GM19467 (cell line): ENCODE results near the gene PTPN21.

ENCODE experiments used
- ATAC-seq: cut with Tn5 transposase; IDR thresholded peaks from one replicate; pipeline ENCODE4 v1.9.1; 2021; ENCODE audit warnings: mild to moderate bottlenecking, moderate library complexity; ENCODE audit not compliant: unreplicated experiment

PTPN21 gene

GRCh38 chr14:88507208-88507607 lies 47.6 kb downstream of the PTPN21 start:
- ATAC-seq, result no peak

GRCh38 chr14:88505621-88506020 lies 49.2 kb downstream of the PTPN21 start:
- no peak for ATAC-seq

GRCh38 chr14:88504602-88505001 lies 50.2 kb downstream of the PTPN21 start:
- ATAC-seq, result no peak

GRCh38 chr14:88503754-88504406 lies 50.9 kb downstream of the PTPN21 start:
- no peak for ATAC-seq

- ATAC-seq, result no peak
Observed at GRCh38 chr14:88502740-88503139, 52.1 kb downstream of the PTPN21 start.

- no peak for ATAC-seq
Observed at GRCh38 chr14:88500611-88501010, 54.2 kb downstream of the PTPN21 start.

GRCh38 chr14:88499225-88499624 lies 55.6 kb downstream of the PTPN21 start:
- ATAC-seq, result no peak

- no peak for ATAC-seq
Observed at GRCh38 chr14:88496414-88496813, 58.4 kb downstream of the PTPN21 start.

- no peak for ATAC-seq
Observed at GRCh38 chr14:88493392-88494185, 61.2 kb downstream of the PTPN21 start.

GRCh38 chr14:88492272-88493089 lies 62.3 kb downstream of the PTPN21 start:
- ATAC-seq, result peak; percentile 82

- no peak for ATAC-seq
Observed at GRCh38 chr14:88490168-88490567, 64.6 kb downstream of the PTPN21 start.

- ATAC-seq, result no peak
Observed at GRCh38 chr14:88488897-88489296, 65.9 kb downstream of the PTPN21 start.

GRCh38 chr14:88488081-88488480 lies 66.7 kb downstream of the PTPN21 start:
- ATAC-seq, result no peak

- ATAC-seq, result no peak
Observed at GRCh38 chr14:88482524-88482923, 72.3 kb downstream of the PTPN21 start.

GRCh38 chr14:88481794-88482193 lies 73.0 kb downstream of the PTPN21 start:
- ATAC-seq, result no peak

GRCh38 chr14:88481059-88481458 lies 73.7 kb downstream of the PTPN21 start:
- no peak for ATAC-seq

GRCh38 chr14:88479574-88479987 lies 75.2 kb downstream of the PTPN21 start:
- no peak for ATAC-seq

- no peak for ATAC-seq
Observed at GRCh38 chr14:88478931-88479330, 75.9 kb downstream of the PTPN21 start.

- no peak for ATAC-seq
Observed at GRCh38 chr14:88477513-88478250, 77.1 kb downstream of the PTPN21 start.

- ATAC-seq, result no peak
Observed at GRCh38 chr14:88476825-88477224, 78.0 kb downstream of the PTPN21 start.

- ATAC-seq, result no peak
Observed at GRCh38 chr14:88476214-88476774, 78.5 kb downstream of the PTPN21 start.
